Embryonic facial prominence (tissue), 1 donor: ENCODE results near the gene MMP12.

Experiments used
- DNase-seq: peaks from one replicate; pipeline ENCODE4 v3.0.0-alpha.2; 2016; ENCODE audit errors: extremely low spot score

Gene MMP12

DNA sequence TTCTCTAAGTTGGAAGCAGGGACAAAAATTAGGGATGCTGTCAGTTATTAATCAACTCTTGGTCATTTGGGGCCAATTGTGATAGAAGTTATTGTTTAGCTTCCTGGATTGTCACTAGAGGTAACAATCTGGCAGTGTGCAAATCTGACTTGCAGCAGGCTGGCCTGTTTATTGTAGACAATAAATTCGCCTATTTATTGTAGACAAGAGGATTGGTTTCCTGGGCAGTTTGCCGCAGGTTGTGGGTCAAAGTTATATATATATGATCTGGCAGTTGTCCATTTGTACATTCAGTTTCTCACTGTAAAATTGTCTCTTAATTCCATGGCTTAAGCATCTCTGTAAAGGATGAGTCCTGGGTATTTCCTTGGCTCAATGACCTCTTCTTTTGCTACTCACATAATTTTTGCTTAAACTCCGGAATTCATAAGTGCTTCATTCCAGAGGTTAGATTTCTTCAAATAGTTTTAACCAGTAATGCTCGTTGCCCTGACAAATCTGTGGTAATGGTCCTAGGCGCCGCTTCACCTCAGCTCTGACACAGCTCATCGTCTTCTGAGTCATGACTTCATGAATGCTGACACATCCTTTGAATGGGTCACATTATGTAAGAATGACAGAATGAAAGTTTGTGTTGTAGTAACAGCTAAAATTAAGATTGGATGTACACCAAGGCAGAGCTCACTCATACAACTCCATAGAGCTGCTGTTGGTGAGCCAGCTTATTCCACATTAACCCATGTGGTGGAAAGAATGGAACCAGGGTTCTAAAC is 23.6 kb downstream of the MMP12 start:
- DNase-seq = no peak

DNA sequence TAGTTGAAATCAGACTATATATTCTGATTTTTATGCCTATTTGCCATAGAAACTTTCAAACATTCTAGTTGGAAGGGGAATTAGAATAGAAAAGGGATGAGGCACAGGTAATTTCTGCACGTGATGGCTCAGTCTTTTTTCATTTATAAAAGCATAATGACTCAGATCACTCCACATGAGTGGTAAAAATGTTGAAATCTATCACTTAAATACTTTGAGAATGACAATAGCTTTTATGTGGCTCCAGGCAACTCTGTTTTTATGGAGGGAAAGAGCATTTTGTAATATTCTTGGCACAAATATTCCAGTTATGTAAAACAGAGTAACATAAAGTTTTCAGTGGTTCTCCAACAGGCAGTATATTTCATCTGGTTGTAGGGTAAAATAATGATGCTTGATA is 25.5 kb downstream of the MMP12 start:
- DNase-seq = no peak

- no peak for DNase-seq
Measured at GRCh38 chr11:102846292-102846691, 28.5 kb downstream of the MMP12 start.

- DNase-seq = no peak
Measured at GRCh38 chr11:102843489-102843888, 31.3 kb downstream of the MMP12 start, which contains the start of gene MMP3. MMP3 (minus strand) TSS chr11:102843609; CDS start chr11:102843546, 63 bp downstream.

DNA sequence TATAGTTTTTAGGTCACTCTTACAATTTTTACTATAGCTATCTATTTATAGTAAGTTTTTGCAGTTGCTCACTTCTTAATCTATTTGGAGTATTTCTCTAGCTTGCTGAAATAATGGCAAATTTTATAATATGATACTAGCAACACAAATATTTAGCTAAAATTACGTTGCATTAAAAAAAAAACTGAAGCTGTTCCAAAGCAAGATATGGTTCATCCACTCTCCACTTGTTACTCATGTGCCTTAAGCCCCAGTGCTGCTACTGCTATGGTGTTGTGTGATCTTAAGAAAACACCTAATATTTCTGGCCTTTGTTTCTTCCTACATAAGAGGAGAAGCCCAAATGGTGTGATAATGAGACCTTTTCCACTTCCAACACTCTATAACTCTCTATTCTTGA is 31.9 kb downstream of the MMP12 start:
- DNase-seq = no peak

GRCh38 chr11:102840018-102840417 is 34.8 kb downstream of the MMP12 start:
- no peak for DNase-seq

DNA sequence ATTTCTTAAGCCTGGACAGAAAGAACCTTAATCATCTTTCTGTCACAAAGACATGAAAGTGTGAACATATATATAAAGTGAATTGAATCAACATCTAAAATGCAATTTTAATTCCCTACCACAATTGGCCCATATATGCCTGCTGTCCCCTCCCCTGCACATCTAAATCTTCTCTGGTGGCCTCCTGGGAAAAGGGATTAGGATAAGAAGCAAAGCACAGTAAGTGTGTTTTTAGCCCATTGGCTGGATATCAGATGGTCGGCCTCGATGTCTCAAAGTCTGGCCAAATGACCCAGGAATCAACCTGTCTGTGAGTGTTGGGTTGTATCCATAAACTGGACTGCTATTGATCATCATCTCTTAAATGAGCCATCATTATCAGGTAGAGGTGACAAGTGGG is 37.1 kb downstream of the MMP12 start:
- DNase-seq = no peak

DNA sequence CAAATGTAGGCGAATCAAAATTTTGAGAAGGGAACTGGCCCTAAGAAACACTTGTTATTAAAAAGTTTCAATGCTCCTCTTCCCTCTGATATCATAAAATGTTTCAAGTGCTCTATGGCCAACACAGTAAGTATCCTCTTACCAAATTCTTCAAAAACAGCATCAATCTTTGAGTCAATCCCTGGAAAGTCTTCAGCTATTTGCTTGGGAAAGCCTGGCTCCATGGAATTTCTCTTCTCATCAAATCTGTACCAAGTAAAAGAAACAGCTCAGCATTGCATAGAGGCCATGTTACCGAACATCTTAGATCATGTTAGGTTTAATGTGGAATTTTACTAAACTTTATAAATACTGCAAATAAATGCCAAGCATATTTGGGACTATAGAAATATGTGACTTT is 37.6 kb downstream of the MMP12 start:
- no peak for DNase-seq

DNA sequence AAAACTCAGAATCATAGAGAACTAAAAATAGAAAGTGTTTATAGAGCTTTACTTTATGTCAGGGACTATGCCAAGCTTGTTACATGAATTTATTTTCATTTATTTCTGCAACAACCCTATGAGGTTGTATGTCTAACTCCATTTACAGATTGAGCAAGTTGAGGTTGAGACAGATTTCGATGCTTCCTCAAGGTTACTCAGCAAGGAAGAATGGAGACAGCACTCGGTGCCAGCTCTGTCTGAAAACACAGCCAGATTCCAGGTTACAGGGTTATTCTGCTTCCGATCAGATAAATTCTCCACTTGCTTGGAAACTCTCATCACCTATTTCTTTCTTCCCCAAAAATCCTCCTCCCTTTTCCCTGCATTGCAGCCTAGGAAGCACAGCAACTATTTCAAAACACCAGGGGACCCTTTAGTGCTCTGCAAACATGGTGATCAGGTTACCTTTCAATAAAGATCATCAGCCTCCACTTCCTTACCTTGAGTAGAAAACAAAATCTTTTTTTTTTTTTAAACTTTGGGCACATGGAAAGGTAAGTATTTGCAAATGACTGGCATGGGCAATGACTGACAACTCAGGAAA is 38.4 kb downstream of the MMP12 start:
- no peak for DNase-seq

- no peak for DNase-seq
Measured at GRCh38 chr11:102833731-102834130, 41.1 kb downstream of the MMP12 start.

DNA sequence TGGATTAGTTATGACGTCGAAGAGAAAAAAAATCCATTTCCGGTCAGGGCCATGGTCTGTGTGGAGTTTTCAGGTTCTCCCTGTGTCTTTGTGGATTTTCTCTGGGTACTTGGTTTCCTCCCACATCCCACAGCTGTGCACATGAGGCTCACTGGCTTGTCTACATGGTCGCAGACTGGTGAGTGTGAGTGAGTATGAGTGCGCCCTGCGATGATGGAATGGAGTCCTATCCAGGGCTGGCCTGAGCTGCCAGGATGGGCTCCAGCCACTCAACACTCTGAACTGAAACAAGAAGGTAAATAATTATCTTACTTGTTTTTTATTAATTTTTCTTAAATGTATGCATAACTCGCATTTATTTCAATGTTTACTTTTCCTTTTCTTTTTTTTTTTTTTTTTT is 42.2 kb downstream of the MMP12 start:
- DNase-seq = no peak

GRCh38 chr11:102831489-102832440 is 43.0 kb downstream of the MMP12 start:
- DNase-seq = no peak

DNA sequence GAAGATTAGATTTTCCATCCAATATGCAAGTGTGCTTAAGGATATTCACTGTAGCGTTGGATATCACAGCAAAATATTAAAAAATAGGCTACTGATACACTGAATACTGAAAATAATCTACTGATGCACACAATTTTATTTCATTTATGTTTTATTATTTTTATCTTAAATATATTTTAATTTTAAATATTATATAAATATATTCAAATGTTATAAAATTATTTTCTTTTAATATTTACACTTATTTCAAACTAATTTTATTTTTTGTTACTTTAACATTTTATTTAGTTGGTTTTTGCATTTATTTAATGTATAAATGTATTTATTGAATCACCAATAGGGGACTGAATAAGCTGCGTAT is 43.7 kb downstream of the MMP12 start:
- DNase-seq = no peak

GRCh38 chr11:102830001-102830727 is 44.6 kb downstream of the MMP12 start:
- DNase-seq = no peak

- DNase-seq = no peak
Measured at GRCh38 chr11:102829316-102830000, 45.3 kb downstream of the MMP12 start.

DNA sequence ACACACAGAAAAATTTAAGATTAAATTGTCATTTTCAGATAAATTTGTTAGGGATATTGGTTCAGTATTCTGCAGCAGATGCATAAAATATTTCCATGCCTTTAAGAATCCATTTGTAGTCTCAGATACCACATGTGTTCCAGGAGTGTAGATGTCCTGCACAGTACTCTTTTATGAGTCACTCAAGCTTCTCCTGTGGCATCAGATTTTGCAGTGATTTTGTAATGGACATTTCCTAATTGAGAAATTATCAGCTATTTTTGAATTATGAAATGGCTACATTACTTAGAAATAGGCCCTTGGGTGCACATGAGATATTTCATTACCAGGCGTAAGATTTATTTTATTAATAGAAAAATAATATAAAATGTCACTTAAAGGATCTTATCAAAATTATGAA is 50.2 kb downstream of the MMP12 start:
- no peak for DNase-seq

GRCh38 chr11:102819491-102819890 is 55.3 kb downstream of the MMP12 start:
- DNase-seq = no peak

DNA sequence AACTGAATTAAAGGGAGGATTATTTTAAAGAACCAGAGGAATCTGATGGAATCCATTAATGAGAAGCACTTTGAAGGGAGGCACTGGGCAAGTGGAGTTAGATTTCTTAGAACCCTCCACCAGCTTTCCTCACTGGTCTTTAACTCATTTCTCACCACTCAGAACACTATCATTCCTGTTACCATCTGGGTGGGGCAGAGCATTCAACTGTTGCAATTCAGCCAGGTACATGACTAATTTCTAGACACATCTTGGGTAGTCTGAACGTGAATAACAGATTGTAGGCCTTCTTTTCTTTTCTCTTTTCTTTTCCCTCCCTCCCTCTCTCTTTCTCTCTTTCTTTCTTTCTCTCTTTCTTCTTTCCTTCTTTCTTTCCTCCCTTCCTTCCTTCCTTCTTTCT is 61.3 kb downstream of the MMP12 start:
- no peak for DNase-seq
